ENCODE data around the gene DPYD.

Gene DPYD

DNA sequence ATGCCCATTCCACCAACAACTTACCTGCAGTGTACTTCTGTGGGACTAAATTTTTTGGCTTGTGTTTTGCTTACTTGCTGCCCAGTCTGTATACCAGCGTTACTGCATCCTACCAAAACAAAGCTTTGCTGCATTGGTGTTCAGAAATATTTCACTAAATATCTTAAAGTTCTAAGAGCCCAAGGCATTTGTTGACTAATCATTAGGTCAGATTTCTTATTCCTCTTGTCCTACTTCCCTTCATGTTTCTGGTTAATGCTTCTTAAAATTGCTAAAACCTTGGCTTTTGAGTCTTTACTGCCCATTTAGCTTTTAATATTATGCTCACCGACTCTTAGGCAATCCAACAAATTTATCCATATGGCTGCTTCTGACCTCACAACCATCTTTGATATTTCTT lies 161.8 kb downstream of the DPYD start:
- FAIRE-seq, result no peak
- DNase-seq (ENCODE audit: insufficient read length, low spot score), result no peak
- TF ChIP-seq, protein P1, sequence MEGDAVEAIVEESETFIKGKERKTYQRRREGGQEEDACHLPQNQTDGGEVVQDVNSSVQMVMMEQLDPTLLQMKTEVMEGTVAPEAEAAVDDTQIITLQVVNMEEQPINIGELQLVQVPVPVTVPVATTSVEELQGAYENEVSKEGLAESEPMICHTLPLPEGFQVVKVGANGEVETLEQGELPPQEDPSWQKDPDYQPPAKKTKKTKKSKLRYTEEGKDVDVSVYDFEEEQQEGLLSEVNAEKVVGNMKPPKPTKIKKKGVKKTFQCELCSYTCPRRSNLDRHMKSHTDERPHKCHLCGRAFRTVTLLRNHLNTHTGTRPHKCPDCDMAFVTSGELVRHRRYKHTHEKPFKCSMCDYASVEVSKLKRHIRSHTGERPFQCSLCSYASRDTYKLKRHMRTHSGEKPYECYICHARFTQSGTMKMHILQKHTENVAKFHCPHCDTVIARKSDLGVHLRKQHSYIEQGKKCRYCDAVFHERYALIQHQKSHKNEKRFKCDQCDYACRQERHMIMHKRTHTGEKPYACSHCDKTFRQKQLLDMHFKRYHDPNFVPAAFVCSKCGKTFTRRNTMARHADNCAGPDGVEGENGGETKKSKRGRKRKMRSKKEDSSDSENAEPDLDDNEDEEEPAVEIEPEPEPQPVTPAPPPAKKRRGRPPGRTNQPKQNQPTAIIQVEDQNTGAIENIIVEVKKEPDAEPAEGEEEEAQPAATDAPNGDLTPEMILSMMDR (IDR thresholded peaks at IDR 0.05; ENCODE audit: insufficient read depth, missing control alignments), result no peak

- TF ChIP-seq, protein P1 (IDR thresholded peaks at IDR 0.05; ENCODE audit: insufficient read depth, missing control alignments), result no peak
- DNase-seq (ENCODE audit: insufficient read length, low spot score), result no peak
- no peak for FAIRE-seq
These were observed 162.2 kb downstream of the DPYD start for GRCh38 chr1:97758541-97759057.

GRCh38 chr1:97745912-97746311 lies 174.9 kb downstream of the DPYD start:
- TF ChIP-seq, protein P1 (IDR thresholded peaks at IDR 0.05; ENCODE audit: insufficient read depth, missing control alignments), result no peak
- FAIRE-seq, result no peak
- DNase-seq (ENCODE audit: insufficient read length, low spot score), result no peak

DNA sequence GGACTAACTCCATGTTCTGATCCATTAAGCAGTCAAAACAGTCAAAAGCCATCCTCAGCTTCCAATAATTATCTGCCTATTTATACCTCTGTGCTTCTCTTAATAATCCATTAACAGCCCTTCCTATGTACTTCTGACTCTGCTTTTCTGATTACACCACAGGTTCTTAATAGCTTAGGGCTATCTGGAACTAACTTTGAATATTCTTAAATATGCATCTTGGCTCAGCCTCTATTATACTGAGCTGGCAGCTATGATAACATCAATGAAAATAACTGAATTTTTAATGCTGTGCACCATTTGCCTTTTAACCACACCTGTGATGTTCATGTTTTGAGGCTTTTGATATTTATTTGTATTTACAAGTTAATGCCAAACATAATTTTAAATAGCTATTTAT lies 175.9 kb downstream of the DPYD start:
- DNase-seq (ENCODE audit: insufficient read length, low spot score), result no peak
- TF ChIP-seq, protein P1 (IDR thresholded peaks at IDR 0.05; ENCODE audit: insufficient read depth, missing control alignments), result no peak
- FAIRE-seq, result no peak

- DNase-seq (ENCODE audit: insufficient read length, low spot score) (no peak), FAIRE-seq (peak; percentile 96)
- TF ChIP-seq, protein P1 (IDR thresholded peaks at IDR 0.05; ENCODE audit: insufficient read depth, missing control alignments), result no peak
These were observed 177.7 kb downstream of the DPYD start for GRCh38 chr1:97743129-97743528.

DNA sequence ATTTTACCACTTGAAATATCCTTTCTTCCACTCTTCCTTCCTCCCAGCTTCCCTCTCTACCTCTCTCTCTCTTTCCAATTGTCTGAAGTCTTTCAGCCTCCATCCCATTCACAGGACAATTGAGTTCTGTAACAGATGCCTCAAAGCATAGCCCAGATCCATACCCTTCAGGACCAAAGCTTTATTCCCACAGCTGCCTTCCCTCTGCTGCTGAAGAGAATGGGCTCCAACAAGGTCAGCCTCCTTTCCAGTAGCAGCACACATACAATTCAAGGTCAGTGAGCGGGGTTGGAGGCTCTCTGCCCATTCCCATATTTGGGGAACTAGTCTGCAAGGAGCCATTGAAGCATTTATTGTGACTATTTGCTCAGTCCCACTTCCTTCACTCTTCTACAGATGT lies 179.9 kb downstream of the DPYD start:
- FAIRE-seq (no peak), DNase-seq (ENCODE audit: insufficient read length, low spot score) (no peak)
- TF ChIP-seq, protein P1 (IDR thresholded peaks at IDR 0.05; ENCODE audit: insufficient read depth, missing control alignments), result no peak

GRCh38 chr1:97739596-97740103 lies 181.2 kb downstream of the DPYD start:
- no peak for DNase-seq (ENCODE audit: insufficient read length, low spot score)
- TF ChIP-seq, protein P1 (IDR thresholded peaks at IDR 0.05; ENCODE audit: insufficient read depth, missing control alignments), result no peak
- no peak for FAIRE-seq
